ENCODE results near the gene PLCZ1. TPM values are rescaled to one million over a fixed set of nuclear protein-coding genes. Genes with fewer than 3 reads are reported as not detected.

The PLCZ1 gene
- total RNA-seq, 1 donor from 2014 or later, result not detected

GRCh38 chr12:18749386-18749957 lies 11.7 kb upstream of the PLCZ1 start:
- Histone ChIP-seq H3K36me3 (no peaks in the 10 kb centered on the region), H3K4me3 (no peak overlapping the region), H3K4me1 (peaks cover 13% of the 10 kb centered on the region), H3K27me3 (no peaks in the 10 kb centered on the region), H3K9me3 (no peaks in the 10 kb centered on the region), H3K27ac (no peak overlapping the region)
- intact Hi-C loops (cut with DNase I), result no loop called here
- TF ChIP-seq POLR2A (IDR thresholded peaks at IDR 0.05) (no peak), CTCF (IDR thresholded peaks at IDR 0.05) (no peak), POLR2AphosphoS5 (IDR thresholded peaks at IDR 0.05; ENCODE audit: insufficient read depth in 1 of 2, low read depth in 1 of 2) (no peak)
- no peak for DNase-seq (ENCODE audit: extremely low spot score in 2 of 2)

- Histone ChIP-seq H3K4me3 (no peak overlapping the region), H3K4me1 (no peaks in the 10 kb centered on the region), H3K9me3 (no peaks in the 10 kb centered on the region), H3K27ac (no peak overlapping the region), H3K36me3 (no peaks in the 10 kb centered on the region), H3K27me3 (no peaks in the 10 kb centered on the region)
- intact Hi-C loops (cut with DNase I), result no loop called here
- DNase-seq (ENCODE audit: extremely low spot score in 2 of 2), result no peak
- TF ChIP-seq POLR2AphosphoS5 (IDR thresholded peaks at IDR 0.05; ENCODE audit: insufficient read depth in 1 of 2, low read depth in 1 of 2) (no peak), POLR2A (IDR thresholded peaks at IDR 0.05) (no peak), CTCF (IDR thresholded peaks at IDR 0.05) (no peak)
Measured at GRCh38 chr12:18747895-18748294, 10.1 kb upstream of the PLCZ1 start.

GRCh38 chr12:18731156-18731555 lies 6.7 kb downstream of the PLCZ1 start:
- TF ChIP-seq CTCF (IDR thresholded peaks at IDR 0.05), result no peak
- TF ChIP-seq POLR2A (IDR thresholded peaks at IDR 0.05), result no peak
- TF ChIP-seq POLR2AphosphoS5 (IDR thresholded peaks at IDR 0.05; ENCODE audit: insufficient read depth in 1 of 2, low read depth in 1 of 2), result no peak
- Histone ChIP-seq H3K27me3 (no peaks in the 10 kb centered on the region), H3K4me1 (no peaks in the 10 kb centered on the region), H3K4me3 (no peak overlapping the region), H3K9me3 (peaks cover 4% of the 10 kb centered on the region), H3K36me3 (no peaks in the 10 kb centered on the region), H3K27ac (no peak overlapping the region)
- intact Hi-C loops (cut with DNase I), result no loop called here
- no peak for DNase-seq (ENCODE audit: extremely low spot score in 2 of 2)

GRCh38 chr12:18723752-18724151 lies 14.1 kb downstream of the PLCZ1 start:
- H3K27me3 ChIP-seq, result no peaks in the 10 kb centered on the region
- H3K4me3 ChIP-seq, result no peak overlapping the region
- no peaks in the 10 kb centered on the region for H3K36me3 ChIP-seq
- no peak for DNase-seq (ENCODE audit: extremely low spot score in 2 of 2)
- H3K9me3 ChIP-seq, result no peaks in the 10 kb centered on the region
- TF ChIP-seq POLR2A (IDR thresholded peaks at IDR 0.05) (no peak), POLR2AphosphoS5 (IDR thresholded peaks at IDR 0.05; ENCODE audit: insufficient read depth in 1 of 2, low read depth in 1 of 2) (peak in 1 of 2 donors; percentile 88)
- intact Hi-C loops (cut with DNase I), result no loop called here
- peaks cover 5% of the 10 kb centered on the region for H3K4me1 ChIP-seq
- no peak overlapping the region for H3K27ac ChIP-seq

GRCh38 chr12:18721452-18721851 lies 16.4 kb downstream of the PLCZ1 start:
- intact Hi-C loops (cut with DNase I), result no loop called here
- DNase-seq (ENCODE audit: extremely low spot score in 2 of 2), result no peak
- H3K27ac ChIP-seq, result no peak overlapping the region

More at GRCh38 chr12:18721452-18721851, 16.4 kb downstream of the PLCZ1 start:
- TF ChIP-seq CTCF (IDR thresholded peaks at IDR 0.05) (no peak), POLR2AphosphoS5 (IDR thresholded peaks at IDR 0.05; ENCODE audit: insufficient read depth in 1 of 2, low read depth in 1 of 2) (peak in 1 of 2 donors; percentile 40), POLR2A (IDR thresholded peaks at IDR 0.05) (no peak)
- Histone ChIP-seq H3K36me3 (no peaks in the 10 kb centered on the region), H3K27me3 (no peaks in the 10 kb centered on the region), H3K4me3 (no peak overlapping the region), H3K4me1 (peaks cover 5% of the 10 kb centered on the region), H3K9me3 (no peaks in the 10 kb centered on the region)
